HG03571 (cell line): ENCODE data around the gene LPP.

Experiments
- ATAC-seq: cut with Tn5 transposase; IDR thresholded peaks from one replicate; pipeline ENCODE4 v1.9.1; 2021; ENCODE audit not compliant: unreplicated experiment

LPP gene

DNA sequence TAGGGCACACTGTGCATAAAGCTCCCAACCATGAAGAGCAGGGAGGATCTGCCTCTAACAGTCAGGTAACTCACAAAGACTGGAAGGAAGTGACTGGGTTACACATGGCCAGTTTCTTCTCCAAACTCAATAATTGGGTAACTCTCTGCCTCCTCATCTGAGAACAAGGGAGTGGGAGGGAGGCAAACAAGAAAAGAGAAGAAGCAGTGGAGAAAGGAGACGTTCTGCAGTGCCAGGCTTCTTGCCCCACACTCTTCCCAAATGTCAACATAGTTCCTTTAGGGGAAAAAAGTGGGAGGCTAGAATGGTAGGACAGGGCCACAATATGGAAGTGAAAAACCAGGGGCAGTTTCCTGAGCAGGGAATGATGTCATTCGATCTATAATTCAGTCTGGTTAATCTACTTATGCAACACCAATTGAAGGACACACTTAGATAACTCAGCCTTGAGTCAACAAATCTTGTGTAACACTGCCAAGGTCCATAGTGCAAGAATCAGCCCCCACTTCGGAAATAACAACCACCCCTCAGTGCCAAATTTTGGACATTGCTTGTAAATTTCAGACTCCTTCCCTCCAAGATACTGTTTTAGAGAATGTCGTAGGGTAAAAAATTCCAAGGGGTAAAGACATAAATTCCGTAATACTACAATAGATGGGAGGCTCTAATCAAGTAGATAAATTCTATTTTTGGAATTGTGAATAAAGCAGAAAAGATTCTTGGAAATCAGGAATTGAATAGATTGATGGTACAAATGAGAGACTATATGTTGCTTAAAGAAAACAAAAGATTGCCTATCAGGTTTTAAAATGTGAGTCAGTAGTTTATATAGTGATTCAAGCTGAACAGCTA, 143.0 kb downstream of the LPP start:
- no peak for ATAC-seq

GRCh38 chr3:188298585-188298984, 144.6 kb downstream of the LPP start:
- no peak for ATAC-seq

DNA sequence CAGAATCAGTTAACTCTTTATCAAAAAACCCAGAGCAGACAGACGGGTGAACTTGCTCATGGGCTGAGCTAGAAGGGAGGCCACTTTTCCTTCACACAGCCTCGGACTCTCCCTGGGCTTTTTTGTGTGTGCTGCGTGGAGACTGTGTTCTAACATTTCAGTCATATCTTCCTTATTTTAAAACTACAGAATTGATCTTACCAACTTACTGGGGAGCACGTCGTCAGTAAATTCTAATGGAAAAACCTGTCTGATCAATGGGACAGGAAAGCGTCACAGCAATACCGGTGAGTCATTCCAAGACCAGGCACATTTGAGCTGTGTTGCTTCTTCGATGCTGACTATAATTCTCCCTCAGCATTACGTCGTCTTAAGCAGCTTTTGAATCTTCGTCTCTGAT, 145.1 kb downstream of the LPP start:
- ATAC-seq: no peak

DNA sequence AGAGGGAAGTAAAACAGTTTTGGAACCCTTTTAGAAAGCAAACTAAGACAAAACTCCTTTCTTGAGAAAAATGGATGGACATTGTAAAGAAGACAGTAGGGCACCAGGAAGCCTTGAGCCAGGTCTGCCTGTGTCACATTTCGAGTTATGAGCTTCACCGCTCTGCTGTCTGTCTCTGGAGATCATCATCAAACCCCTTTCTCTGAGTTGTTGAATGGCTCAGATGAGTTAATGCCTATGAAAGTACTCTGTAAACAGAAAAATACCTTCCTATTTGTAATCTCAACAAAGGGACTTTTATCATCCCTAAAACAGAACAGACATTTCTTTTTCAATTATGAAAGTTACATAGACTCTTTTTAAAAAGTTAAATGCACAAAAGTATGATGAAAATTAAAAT, 145.8 kb downstream of the LPP start:
- ATAC-seq: no peak

DNA sequence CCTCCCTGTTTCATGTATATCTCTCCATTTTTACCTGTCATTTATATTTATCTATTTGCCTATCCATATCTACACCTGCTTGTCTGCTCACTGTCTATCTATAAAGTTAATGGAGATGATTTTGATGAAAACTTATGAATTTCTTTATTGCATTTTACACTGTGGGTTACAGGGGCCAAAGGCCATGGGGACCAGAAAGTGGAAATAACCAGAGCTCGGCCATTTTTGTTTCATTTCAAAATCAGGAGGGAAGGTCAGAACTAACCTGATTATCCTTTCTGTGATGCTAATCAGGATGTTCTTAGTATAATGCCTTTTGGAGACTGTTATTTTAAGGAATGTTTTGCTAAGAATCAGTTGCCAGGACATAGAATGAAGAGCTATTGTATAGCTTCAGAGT, 147.2 kb downstream of the LPP start:
- ATAC-seq: no peak

DNA sequence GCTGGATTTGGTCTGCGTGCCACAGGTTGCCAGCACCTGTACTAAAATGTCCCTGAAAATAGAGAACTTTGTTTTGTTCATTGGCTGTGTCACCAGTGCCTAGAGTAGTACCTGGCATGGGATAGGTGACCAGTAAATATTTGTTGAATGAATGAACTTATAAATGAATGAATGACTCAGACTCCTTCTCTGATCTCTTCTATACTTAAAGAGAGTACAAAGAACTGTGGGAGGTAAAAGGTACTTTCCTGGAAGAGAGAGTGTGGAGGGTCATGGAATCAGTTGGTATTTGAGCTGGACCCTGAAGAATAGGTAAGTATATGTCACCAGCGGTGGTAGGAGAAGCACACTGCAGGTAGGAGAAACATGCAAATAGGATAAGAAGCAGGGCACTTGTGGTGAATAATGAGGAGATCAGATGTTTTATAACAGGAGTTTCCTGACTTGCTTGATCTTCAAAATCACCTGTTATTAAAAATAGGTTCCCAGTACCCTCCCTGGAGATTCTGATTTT, 149.4 kb downstream of the LPP start:
- no peak for ATAC-seq

DNA sequence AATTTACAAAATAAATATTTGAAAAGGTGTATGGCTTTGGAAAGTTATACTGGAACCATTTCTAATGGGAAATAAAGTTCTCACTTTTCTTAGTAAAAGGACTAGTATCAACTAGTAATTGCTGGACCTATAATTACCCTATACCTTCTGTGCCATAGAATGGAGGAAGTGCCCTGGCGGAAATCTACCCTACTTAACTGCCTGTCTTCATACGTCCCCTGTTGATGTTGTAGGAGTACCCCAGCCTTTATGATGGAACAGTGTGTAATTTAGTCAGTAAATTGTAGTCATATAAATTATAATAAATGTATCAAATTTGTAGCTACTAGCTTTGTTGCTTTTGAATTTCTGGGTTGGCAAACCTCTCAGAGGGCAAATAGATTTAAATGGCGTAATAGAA, 149.9 kb downstream of the LPP start:
- no peak for ATAC-seq

DNA sequence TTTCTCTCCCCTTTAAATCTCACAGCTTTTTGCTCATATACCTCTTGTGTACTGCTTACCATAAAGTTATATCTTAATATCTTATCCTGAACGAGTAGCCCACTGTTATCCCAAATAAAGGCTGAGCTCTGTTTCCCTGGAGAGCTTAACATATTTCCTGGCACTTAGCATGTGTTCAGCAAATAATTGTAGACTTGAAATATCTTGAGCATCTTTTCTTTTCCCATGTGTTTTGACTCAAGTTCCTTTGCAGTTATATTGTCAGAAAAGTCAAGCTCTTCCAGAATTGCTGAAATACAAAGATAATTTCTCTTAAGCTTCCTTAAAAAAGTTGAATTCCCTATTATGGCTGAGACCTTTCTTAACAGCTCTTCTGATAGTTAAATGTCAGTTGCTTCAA, 150.5 kb downstream of the LPP start:
- ATAC-seq: no peak

GRCh38 chr3:188305220-188305619, 151.3 kb downstream of the LPP start:
- ATAC-seq: no peak

GRCh38 chr3:188306435-188307005, 152.6 kb downstream of the LPP start:
- ATAC-seq: no peak

GRCh38 chr3:188309437-188310269, 155.7 kb downstream of the LPP start:
- ATAC-seq: peak; percentile 99

- ATAC-seq: no peak
Observed at GRCh38 chr3:188310270-188310710, 156.3 kb downstream of the LPP start.

DNA sequence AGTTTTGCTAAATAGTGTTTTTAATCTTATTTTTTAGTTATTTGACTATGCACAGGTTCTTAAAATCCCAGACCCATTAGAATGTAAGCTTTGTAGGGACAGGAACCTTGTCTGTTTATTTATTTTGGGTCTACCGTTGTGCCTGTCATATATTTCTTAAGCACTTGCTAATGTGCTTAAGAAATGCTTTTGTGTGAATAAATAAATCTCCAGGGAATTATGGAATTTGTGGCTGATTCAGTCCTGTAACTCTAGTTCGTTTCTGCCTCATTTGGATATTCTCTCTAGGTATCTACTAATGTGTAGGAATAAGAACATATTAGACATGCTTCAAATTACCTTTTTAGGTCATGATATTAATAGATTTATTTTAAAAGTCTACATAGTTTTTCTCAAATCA, 161.6 kb downstream of the LPP start:
- ATAC-seq: no peak

DNA sequence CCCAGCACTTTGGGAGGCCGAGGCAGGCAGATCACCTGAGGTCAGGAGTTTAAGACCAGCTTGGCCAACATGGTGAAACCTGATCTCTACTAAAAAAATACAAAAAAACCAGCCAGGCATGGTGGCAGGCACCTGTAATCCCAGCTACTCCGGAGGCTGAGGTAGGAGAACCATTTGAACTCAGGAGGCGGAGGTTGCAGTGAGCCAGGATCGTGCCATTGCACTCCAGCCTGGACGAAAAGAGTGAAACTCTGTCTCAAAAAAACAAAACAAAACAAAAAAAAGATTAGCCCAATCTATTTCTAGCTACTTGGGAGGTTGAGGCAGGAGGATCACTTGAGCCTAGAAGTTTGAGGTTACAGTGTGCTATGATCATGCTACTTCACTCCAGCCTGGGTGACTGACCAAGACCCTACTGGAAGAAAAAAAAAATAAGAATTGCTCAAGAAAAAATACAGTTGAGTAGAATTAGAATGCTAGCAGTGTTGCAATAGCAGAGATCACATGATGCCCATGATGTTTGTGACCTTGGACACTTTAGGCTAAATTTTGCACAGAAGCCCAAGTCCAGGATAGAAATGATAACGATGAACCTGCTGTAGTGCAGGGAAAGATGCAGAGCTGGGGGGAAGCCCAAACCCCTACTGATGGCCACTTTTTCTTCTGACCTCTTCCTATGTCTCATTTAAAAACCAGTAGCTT, 162.2 kb downstream of the LPP start:
- ATAC-seq: no peak

- no peak for ATAC-seq
Observed at GRCh38 chr3:188316723-188317070, 162.7 kb downstream of the LPP start.

- no peak for ATAC-seq
Observed at GRCh38 chr3:188319569-188319968, 165.6 kb downstream of the LPP start.

DNA sequence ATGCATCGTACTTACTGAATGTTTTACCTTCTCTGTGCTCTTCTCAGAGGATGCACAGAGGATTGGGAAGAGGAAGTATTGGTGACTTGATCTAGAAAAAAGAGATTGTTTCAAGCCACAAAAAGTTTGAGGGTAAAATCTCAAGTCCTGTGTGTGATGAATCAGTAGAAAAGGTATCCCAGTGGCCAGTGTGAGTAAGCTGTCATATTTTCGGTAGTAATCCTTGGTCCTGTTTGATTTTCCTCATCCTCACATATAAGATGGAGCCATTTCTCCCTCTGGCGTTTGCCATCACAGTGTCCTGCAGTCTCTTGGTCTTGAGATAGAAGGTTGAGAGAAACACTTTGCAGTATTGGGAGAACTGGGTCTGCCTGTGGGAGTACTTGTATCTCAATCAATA, 166.8 kb downstream of the LPP start:
- no peak for ATAC-seq

DNA sequence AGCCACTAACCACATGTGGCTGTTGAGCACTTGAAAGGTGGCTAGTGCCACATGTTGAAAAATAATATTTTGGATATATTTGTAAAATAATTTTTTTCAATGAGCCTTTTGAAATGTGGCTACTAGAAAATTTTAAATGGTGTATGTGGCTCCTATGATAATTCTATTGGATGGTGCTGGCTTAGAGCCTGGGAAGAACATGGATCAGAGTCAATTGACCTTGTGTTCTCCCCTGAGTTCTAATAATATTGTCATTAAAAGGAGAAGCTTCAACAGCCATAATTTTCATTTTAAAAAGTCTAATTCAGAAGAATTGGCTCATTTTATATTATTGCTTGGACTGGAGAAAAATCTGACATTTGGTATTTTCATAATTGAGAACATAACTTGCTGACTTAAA, 167.3 kb downstream of the LPP start:
- no peak for ATAC-seq

- ATAC-seq: no peak
Observed at GRCh38 chr3:188322135-188322887, 168.4 kb downstream of the LPP start.

DNA sequence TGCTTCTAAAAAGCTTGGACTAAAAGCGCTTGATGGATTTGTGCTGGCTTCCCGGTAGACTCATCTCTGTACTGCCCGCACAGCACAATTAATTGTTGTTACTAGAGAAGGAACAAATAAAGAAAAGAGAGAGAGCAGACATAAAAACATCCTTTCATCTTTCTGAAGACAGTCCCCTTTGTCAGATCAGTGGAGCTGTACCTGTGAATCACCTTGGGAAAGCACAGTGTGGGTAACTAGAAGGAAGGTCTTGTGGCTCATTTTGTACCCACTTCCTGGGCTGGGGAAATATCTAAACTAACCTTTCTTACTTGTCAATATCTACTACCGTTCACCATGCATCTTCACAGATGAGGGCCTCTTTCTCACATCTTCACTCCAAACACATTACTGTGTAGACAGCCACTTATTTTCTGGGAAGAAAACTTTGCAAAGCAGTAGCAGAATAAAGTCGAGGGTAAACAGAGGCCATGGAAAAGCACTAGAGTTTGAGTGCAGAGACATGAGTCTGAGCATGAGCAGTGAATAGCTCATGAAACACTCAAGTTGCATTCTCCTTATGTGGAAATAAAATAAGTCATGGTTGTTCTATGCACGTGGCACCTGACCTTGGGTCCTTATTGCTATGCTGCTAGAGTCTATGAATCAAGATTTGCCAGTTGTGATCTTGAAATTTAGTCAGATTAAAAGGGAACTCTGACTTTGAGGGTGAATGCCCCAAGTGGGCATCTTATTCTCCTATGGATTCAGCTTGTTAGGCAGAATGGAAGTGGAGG, 169.3 kb downstream of the LPP start:
- ATAC-seq: no peak
